ENCODE measurements around the gene STH. TPM values are rescaled to one million over a fixed set of nuclear protein-coding genes. Genes with fewer than 3 reads are reported as not detected.

The STH gene
- total and polyA plus RNA-seq, 2 experiments from 2014 or later: 0.55 TPM; not detected in 1

DNA sequence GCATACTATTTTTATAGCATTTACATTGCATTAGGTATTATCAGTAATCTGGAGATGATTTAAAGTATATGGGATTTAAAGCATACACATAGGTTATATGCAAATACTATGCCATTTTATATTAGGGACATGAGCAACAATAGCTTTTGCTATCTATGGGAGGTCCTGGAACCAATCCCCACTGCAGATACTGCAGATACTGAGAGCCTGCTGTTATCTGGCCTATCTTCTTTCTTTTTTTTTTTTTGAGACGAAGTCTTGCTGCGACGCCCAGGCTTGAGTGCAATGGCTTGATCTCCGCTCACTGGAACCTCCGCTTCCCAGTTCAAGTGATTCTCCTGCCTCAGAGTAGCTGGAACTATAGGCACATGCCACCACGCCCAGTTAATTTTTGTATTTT lies 37.4 kb downstream of the STH start:
- Mint-ChIP-seq H3K4me1 (no peaks in the 10 kb centered on the region), H3K9me3 (no peaks in the 10 kb centered on the region), H3K36me3 (ENCODE audit: low read depth) (peaks cover 92% of the 10 kb centered on the region), H3K27me3 (ENCODE audit: insufficient read depth, low read depth, poor library complexity) (peaks cover 4% of the 10 kb centered on the region), H3K4me3 (no peak overlapping the region), H3K27ac (no peak overlapping the region)
- Histone ChIP-seq H3K4me2 (no peak overlapping the region), H3F3A (replicated peaks; ENCODE audit: low read depth) (peaks cover 10% of the 10 kb centered on the region; the same call in 1 of the 2 replicates), H3K4me3 (no peak overlapping the region), H3K27me3 (ENCODE audit: insufficient read depth) (no peaks in the 10 kb centered on the region), H3K9me2 (ENCODE audit: insufficient read depth) (no peaks in the 10 kb centered on the region), H3K4me1 (ENCODE audit: insufficient read depth) (no peaks in the 10 kb centered on the region), H3K79me2 (replicated peaks; ENCODE audit: insufficient read depth) (no peaks in the 10 kb centered on the region), H3K36me3 (ENCODE audit: insufficient read depth) (peaks cover 75% of the 10 kb centered on the region), H2AFZ (no peak overlapping the region), H4K20me1 (replicated peaks; ENCODE audit: insufficient read depth) (peaks cover 21% of the 10 kb centered on the region), H3K27ac (ENCODE audit: low read depth) (no peak overlapping the region)
- DNase-seq (ENCODE audit: low spot score) (no peak), ATAC-seq (no peak)
- TF ChIP-seq, protein P1, sequence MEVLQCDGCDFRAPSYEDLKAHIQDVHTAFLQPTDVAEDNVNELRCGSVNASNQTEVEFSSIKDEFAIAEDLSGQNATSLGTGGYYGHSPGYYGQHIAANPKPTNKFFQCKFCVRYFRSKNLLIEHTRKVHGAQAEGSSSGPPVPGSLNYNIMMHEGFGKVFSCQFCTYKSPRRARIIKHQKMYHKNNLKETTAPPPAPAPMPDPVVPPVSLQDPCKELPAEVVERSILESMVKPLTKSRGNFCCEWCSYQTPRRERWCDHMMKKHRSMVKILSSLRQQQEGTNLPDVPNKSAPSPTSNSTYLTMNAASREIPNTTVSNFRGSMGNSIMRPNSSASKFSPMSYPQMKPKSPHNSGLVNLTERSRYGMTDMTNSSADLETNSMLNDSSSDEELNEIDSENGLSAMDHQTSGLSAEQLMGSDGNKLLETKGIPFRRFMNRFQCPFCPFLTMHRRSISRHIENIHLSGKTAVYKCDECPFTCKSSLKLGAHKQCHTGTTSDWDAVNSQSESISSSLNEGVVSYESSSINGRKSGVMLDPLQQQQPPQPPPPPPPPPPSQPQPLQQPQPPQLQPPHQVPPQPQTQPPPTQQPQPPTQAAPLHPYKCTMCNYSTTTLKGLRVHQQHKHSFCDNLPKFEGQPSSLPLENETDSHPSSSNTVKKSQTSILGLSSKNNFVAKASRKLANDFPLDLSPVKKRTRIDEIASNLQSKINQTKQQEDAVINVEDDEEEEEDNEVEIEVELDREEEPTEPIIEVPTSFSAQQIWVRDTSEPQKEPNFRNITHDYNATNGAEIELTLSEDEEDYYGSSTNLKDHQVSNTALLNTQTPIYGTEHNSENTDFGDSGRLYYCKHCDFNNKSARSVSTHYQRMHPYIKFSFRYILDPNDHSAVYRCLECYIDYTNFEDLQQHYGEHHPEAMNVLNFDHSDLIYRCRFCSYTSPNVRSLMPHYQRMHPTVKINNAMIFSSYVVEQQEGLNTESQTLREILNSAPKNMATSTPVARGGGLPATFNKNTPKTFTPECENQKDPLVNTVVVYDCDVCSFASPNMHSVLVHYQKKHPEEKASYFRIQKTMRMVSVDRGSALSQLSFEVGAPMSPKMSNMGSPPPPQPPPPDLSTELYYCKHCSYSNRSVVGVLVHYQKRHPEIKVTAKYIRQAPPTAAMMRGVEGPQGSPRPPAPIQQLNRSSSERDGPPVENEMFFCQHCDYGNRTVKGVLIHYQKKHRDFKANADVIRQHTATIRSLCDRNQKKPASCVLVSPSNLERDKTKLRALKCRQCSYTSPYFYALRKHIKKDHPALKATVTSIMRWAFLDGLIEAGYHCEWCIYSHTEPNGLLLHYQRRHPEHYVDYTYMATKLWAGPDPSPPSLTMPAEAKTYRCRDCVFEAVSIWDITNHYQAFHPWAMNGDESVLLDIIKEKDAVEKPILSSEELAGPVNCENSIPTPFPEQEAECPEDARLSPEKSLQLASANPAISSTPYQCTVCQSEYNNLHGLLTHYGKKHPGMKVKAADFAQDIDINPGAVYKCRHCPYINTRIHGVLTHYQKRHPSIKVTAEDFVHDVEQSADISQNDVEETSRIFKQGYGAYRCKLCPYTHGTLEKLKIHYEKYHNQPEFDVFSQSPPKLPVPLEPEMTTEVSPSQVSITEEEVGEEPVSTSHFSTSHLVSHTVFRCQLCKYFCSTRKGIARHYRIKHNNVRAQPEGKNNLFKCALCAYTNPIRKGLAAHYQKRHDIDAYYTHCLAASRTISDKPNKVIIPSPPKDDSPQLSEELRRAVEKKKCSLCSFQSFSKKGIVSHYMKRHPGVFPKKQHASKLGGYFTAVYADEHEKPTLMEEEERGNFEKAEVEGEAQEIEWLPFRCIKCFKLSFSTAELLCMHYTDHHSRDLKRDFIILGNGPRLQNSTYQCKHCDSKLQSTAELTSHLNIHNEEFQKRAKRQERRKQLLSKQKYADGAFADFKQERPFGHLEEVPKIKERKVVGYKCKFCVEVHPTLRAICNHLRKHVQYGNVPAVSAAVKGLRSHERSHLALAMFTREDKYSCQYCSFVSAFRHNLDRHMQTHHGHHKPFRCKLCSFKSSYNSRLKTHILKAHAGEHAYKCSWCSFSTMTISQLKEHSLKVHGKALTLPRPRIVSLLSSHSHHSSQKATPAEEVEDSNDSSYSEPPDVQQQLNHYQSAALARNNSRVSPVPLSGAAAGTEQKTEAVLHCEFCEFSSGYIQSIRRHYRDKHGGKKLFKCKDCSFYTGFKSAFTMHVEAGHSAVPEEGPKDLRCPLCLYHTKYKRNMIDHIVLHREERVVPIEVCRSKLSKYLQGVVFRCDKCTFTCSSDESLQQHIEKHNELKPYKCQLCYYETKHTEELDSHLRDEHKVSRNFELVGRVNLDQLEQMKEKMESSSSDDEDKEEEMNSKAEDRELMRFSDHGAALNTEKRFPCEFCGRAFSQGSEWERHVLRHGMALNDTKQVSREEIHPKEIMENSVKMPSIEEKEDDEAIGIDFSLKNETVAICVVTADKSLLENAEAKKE (CRISPR knock-in tag; IDR thresholded peaks at IDR 0.05): no peak
- no peak for TF ChIP-seq EZH2 (IDR thresholded peaks at IDR 0.05; ENCODE audit: low read depth, unreplicated experiment)
- TF ChIP-seq, protein P2, sequence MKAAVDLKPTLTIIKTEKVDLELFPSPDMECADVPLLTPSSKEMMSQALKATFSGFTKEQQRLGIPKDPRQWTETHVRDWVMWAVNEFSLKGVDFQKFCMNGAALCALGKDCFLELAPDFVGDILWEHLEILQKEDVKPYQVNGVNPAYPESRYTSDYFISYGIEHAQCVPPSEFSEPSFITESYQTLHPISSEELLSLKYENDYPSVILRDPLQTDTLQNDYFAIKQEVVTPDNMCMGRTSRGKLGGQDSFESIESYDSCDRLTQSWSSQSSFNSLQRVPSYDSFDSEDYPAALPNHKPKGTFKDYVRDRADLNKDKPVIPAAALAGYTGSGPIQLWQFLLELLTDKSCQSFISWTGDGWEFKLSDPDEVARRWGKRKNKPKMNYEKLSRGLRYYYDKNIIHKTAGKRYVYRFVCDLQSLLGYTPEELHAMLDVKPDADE (IDR thresholded peaks at IDR 0.05): no peak
- TF ChIP-seq, protein P3, sequence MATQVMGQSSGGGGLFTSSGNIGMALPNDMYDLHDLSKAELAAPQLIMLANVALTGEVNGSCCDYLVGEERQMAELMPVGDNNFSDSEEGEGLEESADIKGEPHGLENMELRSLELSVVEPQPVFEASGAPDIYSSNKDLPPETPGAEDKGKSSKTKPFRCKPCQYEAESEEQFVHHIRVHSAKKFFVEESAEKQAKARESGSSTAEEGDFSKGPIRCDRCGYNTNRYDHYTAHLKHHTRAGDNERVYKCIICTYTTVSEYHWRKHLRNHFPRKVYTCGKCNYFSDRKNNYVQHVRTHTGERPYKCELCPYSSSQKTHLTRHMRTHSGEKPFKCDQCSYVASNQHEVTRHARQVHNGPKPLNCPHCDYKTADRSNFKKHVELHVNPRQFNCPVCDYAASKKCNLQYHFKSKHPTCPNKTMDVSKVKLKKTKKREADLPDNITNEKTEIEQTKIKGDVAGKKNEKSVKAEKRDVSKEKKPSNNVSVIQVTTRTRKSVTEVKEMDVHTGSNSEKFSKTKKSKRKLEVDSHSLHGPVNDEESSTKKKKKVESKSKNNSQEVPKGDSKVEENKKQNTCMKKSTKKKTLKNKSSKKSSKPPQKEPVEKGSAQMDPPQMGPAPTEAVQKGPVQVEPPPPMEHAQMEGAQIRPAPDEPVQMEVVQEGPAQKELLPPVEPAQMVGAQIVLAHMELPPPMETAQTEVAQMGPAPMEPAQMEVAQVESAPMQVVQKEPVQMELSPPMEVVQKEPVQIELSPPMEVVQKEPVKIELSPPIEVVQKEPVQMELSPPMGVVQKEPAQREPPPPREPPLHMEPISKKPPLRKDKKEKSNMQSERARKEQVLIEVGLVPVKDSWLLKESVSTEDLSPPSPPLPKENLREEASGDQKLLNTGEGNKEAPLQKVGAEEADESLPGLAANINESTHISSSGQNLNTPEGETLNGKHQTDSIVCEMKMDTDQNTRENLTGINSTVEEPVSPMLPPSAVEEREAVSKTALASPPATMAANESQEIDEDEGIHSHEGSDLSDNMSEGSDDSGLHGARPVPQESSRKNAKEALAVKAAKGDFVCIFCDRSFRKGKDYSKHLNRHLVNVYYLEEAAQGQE (IDR thresholded peaks at IDR 0.05; ENCODE audit: unreplicated experiment): no peak
- TF ChIP-seq EZH2phosphoT487 (IDR thresholded peaks at IDR 0.05; ENCODE audit: unreplicated experiment): no peak
- TF ChIP-seq NANOG (IDR thresholded peaks at IDR 0.05; ENCODE audit: borderline replicate concordance): no peak
- TF ChIP-seq POLR2AphosphoS5 (IDR thresholded peaks at IDR 0.05; ENCODE audit: low read depth): no peak
- no peak for TF ChIP-seq ZNF331 (CRISPR knock-in tag; IDR thresholded peaks at IDR 0.05; ENCODE audit: low read depth)
- TF ChIP-seq, protein P4, sequence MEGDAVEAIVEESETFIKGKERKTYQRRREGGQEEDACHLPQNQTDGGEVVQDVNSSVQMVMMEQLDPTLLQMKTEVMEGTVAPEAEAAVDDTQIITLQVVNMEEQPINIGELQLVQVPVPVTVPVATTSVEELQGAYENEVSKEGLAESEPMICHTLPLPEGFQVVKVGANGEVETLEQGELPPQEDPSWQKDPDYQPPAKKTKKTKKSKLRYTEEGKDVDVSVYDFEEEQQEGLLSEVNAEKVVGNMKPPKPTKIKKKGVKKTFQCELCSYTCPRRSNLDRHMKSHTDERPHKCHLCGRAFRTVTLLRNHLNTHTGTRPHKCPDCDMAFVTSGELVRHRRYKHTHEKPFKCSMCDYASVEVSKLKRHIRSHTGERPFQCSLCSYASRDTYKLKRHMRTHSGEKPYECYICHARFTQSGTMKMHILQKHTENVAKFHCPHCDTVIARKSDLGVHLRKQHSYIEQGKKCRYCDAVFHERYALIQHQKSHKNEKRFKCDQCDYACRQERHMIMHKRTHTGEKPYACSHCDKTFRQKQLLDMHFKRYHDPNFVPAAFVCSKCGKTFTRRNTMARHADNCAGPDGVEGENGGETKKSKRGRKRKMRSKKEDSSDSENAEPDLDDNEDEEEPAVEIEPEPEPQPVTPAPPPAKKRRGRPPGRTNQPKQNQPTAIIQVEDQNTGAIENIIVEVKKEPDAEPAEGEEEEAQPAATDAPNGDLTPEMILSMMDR (conservative IDR thresholded peaks at IDR 0.05; ENCODE audit: low read depth in 2 of 2): no peak

Data from GM23338 (cell line).